Epithelial cell of esophagus (primary cell): ENCODE results near the gene GGA2.

Source experiments
- DNase-seq: peaks from one replicate; pipeline ENCODE4 v3.0.0; 2010; ENCODE audit warnings: low read depth
- H3K4me3 ChIP-seq: 2 replicates; pipeline ENCODE4 v1.5.1; 2011; ENCODE audit warnings: mild to moderate bottlenecking, low read length, control low read depth
- TF ChIP-seq, protein P1 (sequence below): IDR thresholded peaks from 2 replicates; pipeline ENCODE4 v1.5.1; 2011; ENCODE audit warnings: low read depth, mild to moderate bottlenecking, low read length, control low read depth, inconsistent platforms; ENCODE audit not compliant: insufficient read depth; ENCODE audit errors: missing control alignments

Gene GGA2

DNA sequence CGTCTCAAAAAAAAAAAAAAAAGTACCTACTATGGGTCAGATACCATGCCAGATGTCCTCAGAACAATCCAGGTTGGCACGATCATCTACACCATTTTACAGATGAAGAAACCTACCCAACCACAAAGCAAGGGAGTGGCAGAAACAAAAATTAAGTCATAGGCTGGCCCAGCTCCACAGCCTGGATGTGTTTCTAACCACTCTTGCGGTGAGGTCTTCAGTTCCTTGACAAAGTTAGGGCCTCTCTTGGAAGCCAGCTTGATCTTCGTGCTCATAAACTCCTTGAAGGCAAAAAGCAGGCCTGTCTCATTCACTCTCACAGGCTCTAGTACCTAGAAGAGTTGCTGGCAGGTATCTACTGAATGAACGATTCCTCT lies 6.2 kb downstream of the GGA2 start:
- H3K4me3 ChIP-seq, result no peak overlapping the region
- peak; percentile 85 for DNase-seq
- TF ChIP-seq, protein P1, sequence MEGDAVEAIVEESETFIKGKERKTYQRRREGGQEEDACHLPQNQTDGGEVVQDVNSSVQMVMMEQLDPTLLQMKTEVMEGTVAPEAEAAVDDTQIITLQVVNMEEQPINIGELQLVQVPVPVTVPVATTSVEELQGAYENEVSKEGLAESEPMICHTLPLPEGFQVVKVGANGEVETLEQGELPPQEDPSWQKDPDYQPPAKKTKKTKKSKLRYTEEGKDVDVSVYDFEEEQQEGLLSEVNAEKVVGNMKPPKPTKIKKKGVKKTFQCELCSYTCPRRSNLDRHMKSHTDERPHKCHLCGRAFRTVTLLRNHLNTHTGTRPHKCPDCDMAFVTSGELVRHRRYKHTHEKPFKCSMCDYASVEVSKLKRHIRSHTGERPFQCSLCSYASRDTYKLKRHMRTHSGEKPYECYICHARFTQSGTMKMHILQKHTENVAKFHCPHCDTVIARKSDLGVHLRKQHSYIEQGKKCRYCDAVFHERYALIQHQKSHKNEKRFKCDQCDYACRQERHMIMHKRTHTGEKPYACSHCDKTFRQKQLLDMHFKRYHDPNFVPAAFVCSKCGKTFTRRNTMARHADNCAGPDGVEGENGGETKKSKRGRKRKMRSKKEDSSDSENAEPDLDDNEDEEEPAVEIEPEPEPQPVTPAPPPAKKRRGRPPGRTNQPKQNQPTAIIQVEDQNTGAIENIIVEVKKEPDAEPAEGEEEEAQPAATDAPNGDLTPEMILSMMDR, result no peak

GRCh38 chr16:23502466-23502865 lies 7.8 kb downstream of the GGA2 start:
- TF ChIP-seq, protein P1, result no peak
- H3K4me3 ChIP-seq, result no peak overlapping the region
- no peak for DNase-seq

DNA sequence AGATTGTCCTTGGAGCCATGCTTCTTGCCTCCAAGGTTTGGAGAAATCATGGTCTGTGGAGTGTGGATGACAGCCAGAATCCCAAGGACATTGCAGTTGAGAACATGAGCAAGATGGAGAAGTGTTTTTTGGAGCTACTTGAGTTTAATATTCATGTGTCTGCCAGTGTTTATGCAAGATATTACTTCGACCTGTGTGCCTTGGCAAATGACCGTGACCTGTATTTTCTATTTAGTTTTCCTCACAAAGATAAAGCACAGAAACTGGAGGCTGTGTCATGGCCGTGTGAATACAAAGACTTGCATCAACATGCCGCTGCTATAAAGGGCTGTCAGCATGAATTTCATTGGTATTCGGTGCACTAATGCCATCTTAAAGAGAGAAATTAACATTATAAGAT lies 9.0 kb downstream of the GGA2 start:
- H3K4me3 ChIP-seq, result no peak overlapping the region
- TF ChIP-seq, protein P1, result no peak
- DNase-seq, result peak; percentile 80

DNA sequence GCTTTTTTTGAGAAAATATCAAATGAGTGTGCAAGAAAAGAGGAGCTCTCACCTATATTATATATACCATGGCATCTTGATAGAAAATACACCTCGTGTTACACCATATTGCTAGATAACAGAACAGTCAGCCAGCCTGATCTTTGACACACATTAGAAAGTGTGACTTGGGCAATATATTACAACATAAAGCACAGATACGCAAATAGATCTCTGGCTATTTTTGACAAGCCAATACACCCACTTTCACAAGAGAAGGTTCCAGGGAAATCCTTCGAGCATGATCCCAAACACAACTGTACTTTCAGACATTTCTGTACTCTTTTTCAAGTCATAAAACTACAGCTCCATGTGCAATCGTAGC lies 9.4 kb downstream of the GGA2 start:
- peak; percentile 36 for DNase-seq
- H3K4me3 ChIP-seq, result no peak overlapping the region

GRCh38 chr16:23500212-23500861 lies 10.0 kb downstream of the GGA2 start:
- TF ChIP-seq, protein P1, result no peak
- no peak for DNase-seq
- H3K4me3 ChIP-seq, result no peak overlapping the region

More for the DNA sequence above, 9.4 kb downstream of the GGA2 start:
- TF ChIP-seq, protein P1, result no peak

DNA sequence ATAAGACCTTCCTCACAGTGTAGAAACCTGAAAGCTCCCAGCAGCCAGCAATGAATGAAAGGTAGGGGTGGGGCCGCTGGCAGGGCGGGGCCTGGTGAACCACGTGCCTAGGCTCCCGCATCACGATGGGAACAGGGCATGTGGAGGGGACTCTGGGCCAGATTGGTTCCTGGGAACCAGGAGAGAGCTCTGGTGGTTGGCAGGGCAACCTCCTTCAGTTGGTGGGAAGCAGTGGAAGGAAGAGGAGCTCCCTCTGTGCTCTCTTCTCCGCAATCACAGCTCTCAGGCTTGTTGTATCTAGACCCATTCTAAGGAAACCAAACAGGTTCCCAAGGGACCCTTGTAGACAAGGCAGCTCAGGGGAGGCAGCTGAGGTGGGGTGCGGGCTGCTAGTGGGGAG lies 10.5 kb downstream of the GGA2 start:
- TF ChIP-seq, protein P1, result no peak
- H3K4me3 ChIP-seq, result no peak overlapping the region
- no peak for DNase-seq

GRCh38 chr16:23498863-23499262 lies 11.4 kb downstream of the GGA2 start:
- no peak overlapping the region for H3K4me3 ChIP-seq
- no peak for DNase-seq
- TF ChIP-seq, protein P1, result no peak
